ENCODE data around the gene DMRTB1.

GRCh38 chr1:53511933-53512806 lies 53.0 kb downstream of the DMRTB1 start:
- no peak for TF ChIP-seq CTCF (IDR thresholded peaks at IDR 0.05 in 2 of 3, conservative IDR thresholded peaks at IDR 0.05 in 1 of 3; ENCODE audit: insufficient read depth in 2 of 3, low read depth in 1 of 3, low read length in 3 of 3)
- TF ChIP-seq ZNF668 (CRISPR knock-in tag; IDR thresholded peaks at IDR 0.05) = no peak
- no peak for TF ChIP-seq ZBTB33 (CRISPR knock-in tag; IDR thresholded peaks at IDR 0.05)
- no peak for TF ChIP-seq PTRF (tag; IDR thresholded peaks at IDR 0.05)
- TF ChIP-seq ELK1 (CRISPR knock-in tag; IDR thresholded peaks at IDR 0.05) = no peak
- no peak for TF ChIP-seq FUS (optimal IDR thresholded peaks at IDR 0.05; ENCODE audit: low read depth, low read length)
- TF ChIP-seq DPF2 (IDR thresholded peaks at IDR 0.05) = no peak
- TF ChIP-seq ZBTB49 (CRISPR knock-in tag; IDR thresholded peaks at IDR 0.05; ENCODE audit: borderline replicate concordance) = no peak
- TF ChIP-seq MAFK (IDR thresholded peaks at IDR 0.05; ENCODE audit: low read length) = no peak
- no peak for TF ChIP-seq ESRRA (IDR thresholded peaks at IDR 0.05; ENCODE audit: borderline replicate concordance, low read depth)
- TF ChIP-seq NBN (IDR thresholded peaks at IDR 0.05; ENCODE audit: low read depth) = no peak
- no peak for TF ChIP-seq PRPF4 (IDR thresholded peaks at IDR 0.05; ENCODE audit: insufficient read depth, low read depth, low read length, poor library complexity, severe bottlenecking)

All from K562 (cell line).